ENCODE measurements around the gene GAB3.

GAB3 gene

DNA sequence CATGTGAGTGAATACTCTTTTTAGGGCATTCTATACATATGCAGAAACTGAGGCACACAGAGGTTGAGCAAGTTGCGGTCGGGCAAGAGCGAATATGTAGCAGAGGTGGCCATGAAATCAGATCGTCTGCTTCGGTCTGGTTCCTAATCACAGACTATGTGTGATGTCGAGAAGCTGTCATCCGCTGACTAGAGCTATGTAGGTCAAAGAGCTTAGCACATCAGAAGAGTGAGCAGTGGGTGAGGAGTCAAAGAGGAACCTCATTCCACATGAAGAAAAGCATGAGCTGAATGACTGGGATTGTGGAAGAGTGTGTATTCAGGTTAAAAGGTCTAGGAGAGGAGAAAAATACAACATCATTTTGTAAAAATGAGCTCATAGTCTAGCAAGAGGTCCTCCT, 19.0 kb downstream of the GAB3 start:
- POLR2A ChIA-PET = interaction anchor here (1.1 to 1.2 kb wide), 3 partner anchors 13 to 107 kb away, joined by 3 to 7 read pairs (median 3); no protein-coding TSS in a partner anchor
- peaks cover 0 to 2% (median 0%) of the 10 kb centered on the region in 4 experiments for H3K36me3 ChIP-seq (ENCODE audit: control insufficient read depth in 4 of 4, insufficient read depth in 4 of 4, low read length in 3 of 4)

GRCh38 chrX:154731184-154731583, 19.7 kb downstream of the GAB3 start:
- POLR2A ChIA-PET = no interaction called here
- Histone ChIP-seq H3K4me3 (ENCODE audit: control insufficient read depth in 1 of 7, extremely low read depth in 1 of 7, insufficient read depth in 4 of 7, low read depth in 2 of 7, low read length in 6 of 7) (no peak overlapping the region), H3K27me3 (replicated peaks in 2 of 5; ENCODE audit: control insufficient read depth in 4 of 5, insufficient read depth in 5 of 5, low read length in 4 of 5) (peaks cover 0 to 5% (median 0%) of the 10 kb centered on the region in 5 experiments), H3K36me3 (ENCODE audit: control insufficient read depth in 4 of 4, insufficient read depth in 4 of 4, low read length in 3 of 4) (peaks cover 0 to 2% (median 0%) of the 10 kb centered on the region in 4 experiments), H3K27ac (ENCODE audit: insufficient read depth in 1 of 2, low read depth in 1 of 2, low read length in 2 of 2, poor library complexity in 1 of 2, severe bottlenecking in 2 of 2) (no peak overlapping the region), H3K4me1 (ENCODE audit: control extremely low read depth in 1 of 4, control insufficient read depth in 4 of 4, insufficient read depth in 4 of 4, low read length in 3 of 4) (peaks cover 58 to 97% (median 77%) of the 10 kb centered on the region in 4 experiments), H3K9me3 (ENCODE audit: control extremely low read depth in 1 of 5, control insufficient read depth in 4 of 5, insufficient read depth in 2 of 5, low read depth in 1 of 5, low read length in 4 of 5) (no peaks in the 10 kb centered on the region)
- CTCF ChIA-PET = interaction anchor here (1.4 to 7.7 kb wide), 4 partner anchors 9 to 18 kb away, joined by 4 to 51 read pairs (median 30); partner anchors contain the start of gene GAB3
- WGBS (ENCODE audit: insufficient coverage) = 80% methylated on average over 5 of the region's 5 CpGs
- DNase-seq = peak in 1 of 3 donors; percentile 54

More for the DNA sequence above, 19.0 kb downstream of the GAB3 start:
- Histone ChIP-seq H3K27me3 (replicated peaks in 2 of 5; ENCODE audit: control insufficient read depth in 4 of 5, insufficient read depth in 5 of 5, low read length in 4 of 5) (peaks cover 0 to 5% (median 0%) of the 10 kb centered on the region in 5 experiments), H3K9me3 (ENCODE audit: control extremely low read depth in 1 of 5, control insufficient read depth in 4 of 5, insufficient read depth in 2 of 5, low read depth in 1 of 5, low read length in 4 of 5) (no peaks in the 10 kb centered on the region), H3K4me3 (ENCODE audit: control insufficient read depth in 1 of 7, extremely low read depth in 1 of 7, insufficient read depth in 4 of 7, low read depth in 2 of 7, low read length in 6 of 7) (no peak overlapping the region), H3K4me1 (ENCODE audit: control extremely low read depth in 1 of 4, control insufficient read depth in 4 of 4, insufficient read depth in 4 of 4, low read length in 3 of 4) (peaks cover 59 to 99% (median 82%) of the 10 kb centered on the region in 4 experiments), H3K27ac (ENCODE audit: insufficient read depth in 1 of 2, low read depth in 1 of 2, low read length in 2 of 2, poor library complexity in 1 of 2, severe bottlenecking in 2 of 2) (no peak overlapping the region)
- no peak for DNase-seq
- CTCF ChIA-PET = interaction anchor here (0.6 to 7.0 kb wide), 5 partner anchors 9 to 25 kb away, joined by 3 to 51 read pairs (median 4); no protein-coding TSS in a partner anchor
- WGBS (ENCODE audit: insufficient coverage) = 94% methylated on average over 7 of the region's 7 CpGs

DNA sequence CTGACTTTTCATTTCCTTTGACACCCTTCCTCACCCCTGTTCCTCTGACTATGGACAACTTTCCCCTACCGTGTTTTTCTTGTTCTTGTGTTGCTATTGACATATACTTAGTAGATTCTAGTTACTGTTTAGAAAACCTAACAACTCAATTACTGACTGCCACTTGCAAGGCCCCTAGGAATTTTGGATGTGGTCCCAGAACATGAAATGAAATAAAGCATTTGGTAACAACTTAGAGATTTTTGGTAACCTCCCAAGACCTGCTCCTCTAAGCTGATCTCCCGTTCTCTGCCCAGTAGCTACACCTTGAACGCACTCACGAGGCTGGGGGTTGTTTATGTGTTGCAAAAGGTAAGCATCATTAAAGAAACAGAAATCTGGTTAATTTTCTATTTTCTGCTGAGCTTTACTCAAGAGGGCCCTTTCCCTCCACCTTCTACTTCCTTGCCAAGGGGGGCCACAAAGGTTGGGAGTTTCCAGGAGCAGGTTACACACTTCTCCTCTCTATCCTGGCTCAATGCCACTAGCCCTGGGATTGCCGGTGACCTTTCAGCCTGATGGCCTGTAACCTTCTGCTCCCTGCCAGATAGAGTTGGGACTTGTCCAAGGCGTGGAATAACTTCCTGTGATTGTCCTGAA, 20.5 kb downstream of the GAB3 start:
- Histone ChIP-seq H3K27me3 (replicated peaks in 2 of 5; ENCODE audit: control insufficient read depth in 4 of 5, insufficient read depth in 5 of 5, low read length in 4 of 5) (peaks cover 0 to under 1% (median 0%) of the 10 kb centered on the region in 5 experiments), H3K36me3 (ENCODE audit: control insufficient read depth in 4 of 4, insufficient read depth in 4 of 4, low read length in 3 of 4) (peaks cover 0 to 2% (median 0%) of the 10 kb centered on the region in 4 experiments), H3K4me1 (ENCODE audit: control extremely low read depth in 1 of 4, control insufficient read depth in 4 of 4, insufficient read depth in 4 of 4, low read length in 3 of 4) (peaks cover 55 to 94% (median 71%) of the 10 kb centered on the region in 4 experiments), H3K27ac (ENCODE audit: insufficient read depth in 1 of 2, low read depth in 1 of 2, low read length in 2 of 2, poor library complexity in 1 of 2, severe bottlenecking in 2 of 2) (no peak overlapping the region), H3K9me3 (ENCODE audit: control extremely low read depth in 1 of 5, control insufficient read depth in 4 of 5, insufficient read depth in 2 of 5, low read depth in 1 of 5, low read length in 4 of 5) (no peaks in the 10 kb centered on the region), H3K4me3 (ENCODE audit: control insufficient read depth in 1 of 7, extremely low read depth in 1 of 7, insufficient read depth in 4 of 7, low read depth in 2 of 7, low read length in 6 of 7) (peak overlapping the region in 1 of 7 experiments; percentile 10)
- POLR2A ChIA-PET = no interaction called here
- CTCF ChIA-PET = interaction anchor here (1.5 to 7.7 kb wide), 4 partner anchors 9 to 19 kb away, joined by 6 to 51 read pairs (median 30); partner anchors contain the start of gene GAB3
- 57% methylated on average over 2 of the region's 6 CpGs for WGBS (ENCODE audit: insufficient coverage)
- no peak for DNase-seq

DNA sequence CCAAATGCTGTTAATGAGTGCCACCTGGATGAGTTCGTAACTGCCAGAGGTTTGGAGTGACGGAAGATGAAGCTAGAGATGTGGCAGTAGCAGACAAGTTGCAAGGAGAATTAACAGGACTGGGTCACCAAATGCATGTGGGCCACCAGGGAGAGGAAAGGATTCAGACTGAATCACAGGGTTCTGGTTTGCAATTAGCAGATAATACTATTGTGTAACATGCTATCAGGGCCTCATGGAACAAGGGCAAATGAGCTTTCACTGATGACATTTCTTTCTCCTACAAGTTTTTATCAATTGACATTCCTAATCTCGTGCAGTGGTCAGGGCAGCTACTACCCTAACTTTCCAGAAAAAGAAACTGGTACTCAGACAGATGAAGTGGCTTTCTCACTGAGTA, 21.4 kb downstream of the GAB3 start:
- POLR2A ChIA-PET = no interaction called here
- H3K27me3 ChIP-seq (replicated peaks in 2 of 5; ENCODE audit: control insufficient read depth in 4 of 5, insufficient read depth in 5 of 5, low read length in 4 of 5) = no peaks in the 10 kb centered on the region
- DNase-seq = no peak
- CTCF ChIA-PET = interaction anchor here (1.5 to 7.7 kb wide), 4 partner anchors 10 to 19 kb away, joined by 6 to 51 read pairs (median 30); partner anchors contain the start of gene GAB3
- H3K4me3 ChIP-seq (ENCODE audit: control insufficient read depth in 1 of 7, extremely low read depth in 1 of 7, insufficient read depth in 4 of 7, low read depth in 2 of 7, low read length in 6 of 7) = no peak overlapping the region
- H3K9me3 ChIP-seq (ENCODE audit: control extremely low read depth in 1 of 5, control insufficient read depth in 4 of 5, insufficient read depth in 2 of 5, low read depth in 1 of 5, low read length in 4 of 5) = no peaks in the 10 kb centered on the region
- H3K27ac ChIP-seq (ENCODE audit: insufficient read depth in 1 of 2, low read depth in 1 of 2, low read length in 2 of 2, poor library complexity in 1 of 2, severe bottlenecking in 2 of 2) = no peak overlapping the region
- H3K4me1 ChIP-seq (ENCODE audit: control extremely low read depth in 1 of 4, control insufficient read depth in 4 of 4, insufficient read depth in 4 of 4, low read length in 3 of 4) = peaks cover 51 to 94% (median 69%) of the 10 kb centered on the region in 4 experiments
- H3K36me3 ChIP-seq (ENCODE audit: control insufficient read depth in 4 of 4, insufficient read depth in 4 of 4, low read length in 3 of 4) = peaks cover 0 to 2% (median 0%) of the 10 kb centered on the region in 4 experiments
- 86% methylated on average over 3 of the region's 3 CpGs for WGBS (ENCODE audit: insufficient coverage)

DNA sequence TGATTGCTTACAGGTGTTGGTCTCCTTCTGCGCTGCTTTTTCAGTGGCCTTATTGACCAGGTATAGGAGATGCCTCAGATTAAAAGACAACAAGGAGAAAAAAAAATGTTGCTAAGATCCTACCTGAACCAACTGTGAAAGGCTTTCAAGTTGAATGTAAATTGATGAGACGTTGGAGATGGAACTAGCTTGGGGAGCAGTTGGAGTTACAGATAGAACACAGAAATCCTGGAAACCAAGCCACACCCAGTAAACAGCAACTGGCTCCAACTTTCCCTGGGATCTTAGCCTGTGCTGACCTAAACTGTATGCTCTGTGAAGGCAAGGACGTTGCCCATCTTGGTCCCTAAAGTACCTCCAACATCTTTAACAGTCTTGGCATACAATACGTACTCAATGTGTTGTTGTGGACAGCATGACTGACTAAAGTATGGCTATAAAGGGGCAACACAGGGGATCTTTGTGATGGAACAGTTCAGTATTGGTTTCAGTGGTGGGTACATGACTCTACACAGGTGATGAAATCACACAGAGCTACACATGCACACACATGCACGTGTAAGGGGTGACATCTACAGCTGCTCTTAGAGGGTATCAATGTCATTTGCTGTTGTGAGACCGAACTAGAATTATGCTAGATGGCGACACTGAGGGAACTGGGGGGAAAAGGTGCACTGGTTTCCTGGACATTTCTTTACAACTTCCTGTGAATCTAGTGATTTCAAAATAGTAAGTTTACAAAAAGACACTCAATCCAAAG, 22.3 kb downstream of the GAB3 start:
- CTCF ChIA-PET = interaction anchor here (2.4 to 7.7 kb wide), 3 partner anchors 10 to 20 kb away, joined by 8 to 51 read pairs (median 51); partner anchors contain the start of gene GAB3
- Histone ChIP-seq H3K4me1 (ENCODE audit: control extremely low read depth in 1 of 4, control insufficient read depth in 4 of 4, insufficient read depth in 4 of 4, low read length in 3 of 4) (peaks cover 50 to 94% (median 64%) of the 10 kb centered on the region in 4 experiments), H3K36me3 (ENCODE audit: control insufficient read depth in 4 of 4, insufficient read depth in 4 of 4, low read length in 3 of 4) (peaks cover 0 to 2% (median 0%) of the 10 kb centered on the region in 4 experiments), H3K9me3 (ENCODE audit: control extremely low read depth in 1 of 5, control insufficient read depth in 4 of 5, insufficient read depth in 2 of 5, low read depth in 1 of 5, low read length in 4 of 5) (no peaks in the 10 kb centered on the region), H3K27me3 (replicated peaks in 2 of 5; ENCODE audit: control insufficient read depth in 4 of 5, insufficient read depth in 5 of 5, low read length in 4 of 5) (no peaks in the 10 kb centered on the region), H3K4me3 (ENCODE audit: control insufficient read depth in 1 of 7, extremely low read depth in 1 of 7, insufficient read depth in 4 of 7, low read depth in 2 of 7, low read length in 6 of 7) (peak overlapping the region in 1 of 7 experiments; percentile 5), H3K27ac (ENCODE audit: insufficient read depth in 1 of 2, low read depth in 1 of 2, low read length in 2 of 2, poor library complexity in 1 of 2, severe bottlenecking in 2 of 2) (no peak overlapping the region)
- no peak for DNase-seq
- WGBS (ENCODE audit: insufficient coverage) = 74% methylated on average over 5 of the region's 7 CpGs
- POLR2A ChIA-PET = no interaction called here

DNA sequence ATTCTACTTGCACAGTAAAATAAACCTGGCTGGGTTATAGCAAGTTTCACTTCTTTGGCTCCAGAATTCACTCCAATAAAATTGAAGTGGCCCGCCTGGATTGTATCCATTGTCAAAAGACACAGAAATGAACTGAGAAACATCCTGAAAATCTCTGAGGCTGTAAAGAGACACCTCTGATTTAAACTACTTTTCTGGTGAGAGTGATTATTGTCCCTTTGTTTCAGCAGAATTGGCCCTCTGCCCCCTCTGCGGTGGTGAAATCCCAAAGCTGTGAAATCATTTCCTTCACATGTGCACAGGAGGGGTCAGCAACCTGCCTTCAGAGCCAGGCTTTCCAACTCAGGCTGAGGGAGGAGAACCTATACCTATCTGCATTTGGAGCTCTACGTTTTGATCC, 23.0 kb downstream of the GAB3 start:
- Histone ChIP-seq H3K27ac (ENCODE audit: insufficient read depth in 1 of 2, low read depth in 1 of 2, low read length in 2 of 2, poor library complexity in 1 of 2, severe bottlenecking in 2 of 2) (peak overlapping the region in 1 of 2 experiments; percentile 36), H3K36me3 (ENCODE audit: control insufficient read depth in 4 of 4, insufficient read depth in 4 of 4, low read length in 3 of 4) (peaks cover 0 to 2% (median 0%) of the 10 kb centered on the region in 4 experiments), H3K27me3 (replicated peaks in 2 of 5; ENCODE audit: control insufficient read depth in 4 of 5, insufficient read depth in 5 of 5, low read length in 4 of 5) (no peaks in the 10 kb centered on the region), H3K4me1 (ENCODE audit: control extremely low read depth in 1 of 4, control insufficient read depth in 4 of 4, insufficient read depth in 4 of 4, low read length in 3 of 4) (peaks cover 43 to 93% (median 62%) of the 10 kb centered on the region in 4 experiments), H3K4me3 (ENCODE audit: control insufficient read depth in 1 of 7, extremely low read depth in 1 of 7, insufficient read depth in 4 of 7, low read depth in 2 of 7, low read length in 6 of 7) (peak overlapping the region in 1 of 7 experiments; percentile 5), H3K9me3 (ENCODE audit: control extremely low read depth in 1 of 5, control insufficient read depth in 4 of 5, insufficient read depth in 2 of 5, low read depth in 1 of 5, low read length in 4 of 5) (no peaks in the 10 kb centered on the region)
- WGBS (ENCODE audit: insufficient coverage) = 48% methylated on average over 3 of the region's 3 CpGs
- POLR2A ChIA-PET = no interaction called here
- DNase-seq = no peak
- CTCF ChIA-PET = interaction anchor here (7.0 to 7.7 kb wide), 2 partner anchors 9 to 21 kb away, joined by 51 read pairs; partner anchors contain the start of gene GAB3
